ENCODE data around the gene KCNK10. TPM values are rescaled to one million over a fixed set of nuclear protein-coding genes. Genes with fewer than 3 reads are reported as not detected.

KCNK10 gene
- total and polyA plus RNA-seq, 2 donors (not counting 1 experiment from before 2014, with no cell fraction given) = 0.20 TPM; not detected in 1

DNA sequence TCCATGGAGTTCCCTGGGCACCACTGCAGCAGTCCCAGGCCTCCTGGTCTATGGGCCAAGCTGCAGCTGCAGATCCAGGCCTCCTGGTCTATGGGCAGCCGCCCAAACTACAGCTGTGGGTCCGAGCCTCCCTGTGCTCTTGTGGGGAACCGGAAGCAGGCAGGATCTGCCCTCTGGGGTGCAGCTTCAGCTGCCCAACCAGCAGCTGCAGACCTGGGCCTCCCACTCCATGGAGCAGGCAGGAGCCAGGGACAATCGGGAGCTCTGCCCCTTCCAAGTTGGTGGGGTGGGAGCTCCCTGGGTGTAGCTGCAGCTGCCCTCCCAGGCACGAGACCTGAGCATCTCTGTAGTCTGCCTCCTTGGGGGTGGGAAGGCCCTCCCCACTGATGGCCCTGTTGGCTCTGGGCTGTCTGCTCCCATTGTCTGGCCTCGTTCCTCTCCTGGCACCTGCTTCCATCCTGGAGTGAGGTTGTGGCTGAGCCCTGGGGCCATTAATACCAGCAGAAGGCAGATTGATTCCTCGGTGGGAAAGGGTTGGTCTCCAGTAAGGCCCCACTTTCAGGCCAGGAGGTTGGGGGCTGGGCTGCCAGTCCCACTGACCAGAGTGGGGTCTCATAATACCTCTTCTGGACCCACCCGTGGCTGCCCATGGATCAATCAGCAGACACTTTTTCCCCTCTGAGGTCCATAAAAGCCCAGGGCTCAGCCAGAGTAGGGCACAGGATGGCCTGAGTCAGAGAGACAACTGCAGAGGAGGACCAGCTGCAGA, 176.0 kb downstream of the KCNK10 start:
- CTCF ChIA-PET = no interaction called here
- no peak overlapping the region for H3K4me3 ChIP-seq (ENCODE audit: control extremely low read depth in 1 of 5, extremely low read depth in 1 of 5, insufficient read depth in 1 of 5, low read depth in 2 of 5, low read length in 4 of 5)
- H4K20me1 ChIP-seq (ENCODE audit: control insufficient read depth, insufficient read depth, low read length, poor library complexity, severe bottlenecking) = no peaks in the 10 kb centered on the region
- Mint-ChIP-seq H3K27me3 (peaks cover 15% of the 10 kb centered on the region), H3K4me1 (no peaks in the 10 kb centered on the region), H3K4me3 (no peak overlapping the region), H3K27ac (no peak overlapping the region), H3K9me3 (ENCODE audit: insufficient read depth) (no peaks in the 10 kb centered on the region)
- DNase-seq (no peak), ATAC-seq (ENCODE audit: low read depth) (no peak)
- intact Hi-C loops (cut with micrococcal nuclease) = no loop called here
- POLR2A ChIA-PET = no interaction called here
- H3K79me2 ChIP-seq (ENCODE audit: control insufficient read depth, insufficient read depth, low read length) = no peaks in the 10 kb centered on the region
- H3K4me1 ChIP-seq (ENCODE audit: control insufficient read depth in 2 of 2, insufficient read depth in 2 of 2, low read length in 2 of 2) = no peaks in the 10 kb centered on the region
- 83% methylated on average over 8 of the region's 8 CpGs for WGBS (ENCODE audit: insufficient coverage)
- peaks cover 0 to 9% (median 0%) of the 10 kb centered on the region in 3 donors for H3K9me3 ChIP-seq (ENCODE audit: control extremely low read depth in 1 of 3, control insufficient read depth in 2 of 3, insufficient read depth in 1 of 3, low read length in 2 of 3)
- H3K27me3 ChIP-seq (replicated peaks in 1 of 4; ENCODE audit: control extremely low read depth in 1 of 4, control insufficient read depth in 3 of 4, insufficient read depth in 4 of 4, low read length in 3 of 4) = no peaks in the 10 kb centered on the region
- no peak overlapping the region for H2AFZ ChIP-seq (ENCODE audit: insufficient read depth, low read depth, low read length, poor library complexity, severe bottlenecking)
- H3K9ac ChIP-seq (ENCODE audit: low read length) = no peak overlapping the region
- no peaks in the 10 kb centered on the region for H3K36me3 ChIP-seq (replicated peaks in 1 of 2; ENCODE audit: control extremely low read depth in 1 of 2, control insufficient read depth in 1 of 2, extremely low read depth in 1 of 2, insufficient read depth in 2 of 2, low read length in 1 of 2)
- no peak for TF ChIP-seq CTCF (IDR thresholded peaks at IDR 0.05)
- TF ChIP-seq EZH2 (IDR thresholded peaks at IDR 0.05; ENCODE audit: borderline replicate concordance, insufficient read depth, low read depth, low read length, poor library complexity, severe bottlenecking) = no peak
- H3K27ac ChIP-seq (ENCODE audit: low read length in 2 of 2) = no peak overlapping the region
- H3K4me2 ChIP-seq (replicated peaks; ENCODE audit: low read depth, low read length, poor library complexity, severe bottlenecking) = no peak overlapping the region

DNA sequence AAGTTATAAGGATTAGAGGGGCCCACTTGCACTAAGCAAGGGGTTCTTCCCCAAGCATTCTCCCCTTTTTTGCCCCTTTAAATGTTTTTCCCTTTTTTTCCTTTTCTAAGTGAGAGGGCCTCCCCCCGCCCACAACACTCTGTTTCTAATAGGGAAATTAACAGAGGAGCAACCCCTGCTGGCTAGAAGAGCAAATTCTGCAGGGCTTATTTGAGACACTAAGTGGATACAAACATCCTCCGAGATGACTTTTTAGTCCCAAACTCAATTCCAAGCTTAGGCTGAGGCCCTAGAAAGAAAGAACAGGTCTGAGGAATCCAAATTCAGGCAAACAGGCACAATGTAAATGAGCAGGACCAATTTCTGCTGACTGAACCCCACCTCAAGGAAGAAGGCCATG, 179.3 kb downstream of the KCNK10 start:
- TF ChIP-seq CTCF (IDR thresholded peaks at IDR 0.05) (no peak), EZH2 (IDR thresholded peaks at IDR 0.05; ENCODE audit: borderline replicate concordance, insufficient read depth, low read depth, low read length, poor library complexity, severe bottlenecking) (no peak)
- ATAC-seq (ENCODE audit: low read depth) (no peak), DNase-seq (no peak)
- Mint-ChIP-seq H3K4me1 (no peaks in the 10 kb centered on the region), H3K27ac (no peak overlapping the region), H3K27me3 (peaks cover 14% of the 10 kb centered on the region), H3K4me3 (no peak overlapping the region), H3K9me3 (ENCODE audit: insufficient read depth) (no peaks in the 10 kb centered on the region)
- Histone ChIP-seq H4K20me1 (ENCODE audit: control insufficient read depth, insufficient read depth, low read length, poor library complexity, severe bottlenecking) (no peaks in the 10 kb centered on the region), H3K27ac (ENCODE audit: low read length in 2 of 2) (no peak overlapping the region), H2AFZ (ENCODE audit: insufficient read depth, low read depth, low read length, poor library complexity, severe bottlenecking) (no peak overlapping the region), H3K4me3 (ENCODE audit: control extremely low read depth in 1 of 5, extremely low read depth in 1 of 5, insufficient read depth in 1 of 5, low read depth in 2 of 5, low read length in 4 of 5) (no peak overlapping the region), H3K9ac (ENCODE audit: low read length) (no peak overlapping the region), H3K4me1 (ENCODE audit: control insufficient read depth in 2 of 2, insufficient read depth in 2 of 2, low read length in 2 of 2) (no peaks in the 10 kb centered on the region), H3K79me2 (ENCODE audit: control insufficient read depth, insufficient read depth, low read length) (no peaks in the 10 kb centered on the region), H3K9me3 (ENCODE audit: control extremely low read depth in 1 of 3, control insufficient read depth in 2 of 3, insufficient read depth in 1 of 3, low read length in 2 of 3) (peaks cover 0 to 9% (median 0%) of the 10 kb centered on the region in 3 donors), H3K36me3 (replicated peaks in 1 of 2; ENCODE audit: control extremely low read depth in 1 of 2, control insufficient read depth in 1 of 2, extremely low read depth in 1 of 2, insufficient read depth in 2 of 2, low read length in 1 of 2) (no peaks in the 10 kb centered on the region), H3K4me2 (replicated peaks; ENCODE audit: low read depth, low read length, poor library complexity, severe bottlenecking) (no peak overlapping the region), H3K27me3 (replicated peaks in 1 of 4; ENCODE audit: control extremely low read depth in 1 of 4, control insufficient read depth in 3 of 4, insufficient read depth in 4 of 4, low read length in 3 of 4) (no peaks in the 10 kb centered on the region)
- WGBS (ENCODE audit: insufficient coverage) = 100% methylated on average over 1 of the region's 2 CpGs
- intact Hi-C loops (cut with micrococcal nuclease) = no loop called here
- POLR2A ChIA-PET = no interaction called here
- CTCF ChIA-PET = no interaction called here
